22Rv1 (cell line): ENCODE data around the gene S100A13.

Experiments
- ZFX ChIP-seq: fragments of 450-650 bp; IDR thresholded peaks from 2 replicates; pipeline ENCODE4 v1.6.1; 2017; ENCODE audit warnings: antibody characterized with exemption, borderline replicate concordance
- TF ChIP-seq, protein P1 (sequence below): fragments of 450-650 bp; IDR thresholded peaks from 2 replicates; pipeline ENCODE4 v1.5.1; 2017; ENCODE audit warnings: mild to moderate bottlenecking

DNA sequence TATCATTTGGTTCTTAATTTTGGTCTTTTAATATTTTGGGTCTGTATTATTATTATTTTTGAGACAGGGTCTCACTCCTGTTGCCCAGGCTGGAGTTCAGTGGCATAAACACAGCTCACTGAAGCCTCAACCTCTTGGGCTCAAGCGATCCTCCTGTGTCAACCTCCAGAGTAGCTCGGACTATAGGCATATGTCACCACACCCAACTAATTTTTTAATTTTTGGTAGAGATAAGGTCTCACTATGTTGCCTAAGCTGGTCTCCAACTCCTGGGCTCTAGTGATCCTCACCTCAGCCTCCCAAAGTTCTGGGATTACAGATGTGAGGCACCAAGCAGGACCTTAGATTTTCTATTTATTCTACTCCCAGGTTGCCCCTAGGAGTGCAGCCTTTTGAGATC lies 46.2 kb upstream of the S100A13 start:
- TF ChIP-seq, protein P1, sequence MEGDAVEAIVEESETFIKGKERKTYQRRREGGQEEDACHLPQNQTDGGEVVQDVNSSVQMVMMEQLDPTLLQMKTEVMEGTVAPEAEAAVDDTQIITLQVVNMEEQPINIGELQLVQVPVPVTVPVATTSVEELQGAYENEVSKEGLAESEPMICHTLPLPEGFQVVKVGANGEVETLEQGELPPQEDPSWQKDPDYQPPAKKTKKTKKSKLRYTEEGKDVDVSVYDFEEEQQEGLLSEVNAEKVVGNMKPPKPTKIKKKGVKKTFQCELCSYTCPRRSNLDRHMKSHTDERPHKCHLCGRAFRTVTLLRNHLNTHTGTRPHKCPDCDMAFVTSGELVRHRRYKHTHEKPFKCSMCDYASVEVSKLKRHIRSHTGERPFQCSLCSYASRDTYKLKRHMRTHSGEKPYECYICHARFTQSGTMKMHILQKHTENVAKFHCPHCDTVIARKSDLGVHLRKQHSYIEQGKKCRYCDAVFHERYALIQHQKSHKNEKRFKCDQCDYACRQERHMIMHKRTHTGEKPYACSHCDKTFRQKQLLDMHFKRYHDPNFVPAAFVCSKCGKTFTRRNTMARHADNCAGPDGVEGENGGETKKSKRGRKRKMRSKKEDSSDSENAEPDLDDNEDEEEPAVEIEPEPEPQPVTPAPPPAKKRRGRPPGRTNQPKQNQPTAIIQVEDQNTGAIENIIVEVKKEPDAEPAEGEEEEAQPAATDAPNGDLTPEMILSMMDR, result no peak
- TF ChIP-seq ZFX, result no peak
